HG03432 (cell line): ENCODE measurements around the gene PFDN4.

Experiments
- ATAC-seq: cut with Tn5 transposase; IDR thresholded peaks from one replicate; pipeline ENCODE4 v1.9.1; 2021; ENCODE audit warnings: mild to moderate bottlenecking, moderate library complexity; ENCODE audit not compliant: unreplicated experiment

The PFDN4 gene

DNA sequence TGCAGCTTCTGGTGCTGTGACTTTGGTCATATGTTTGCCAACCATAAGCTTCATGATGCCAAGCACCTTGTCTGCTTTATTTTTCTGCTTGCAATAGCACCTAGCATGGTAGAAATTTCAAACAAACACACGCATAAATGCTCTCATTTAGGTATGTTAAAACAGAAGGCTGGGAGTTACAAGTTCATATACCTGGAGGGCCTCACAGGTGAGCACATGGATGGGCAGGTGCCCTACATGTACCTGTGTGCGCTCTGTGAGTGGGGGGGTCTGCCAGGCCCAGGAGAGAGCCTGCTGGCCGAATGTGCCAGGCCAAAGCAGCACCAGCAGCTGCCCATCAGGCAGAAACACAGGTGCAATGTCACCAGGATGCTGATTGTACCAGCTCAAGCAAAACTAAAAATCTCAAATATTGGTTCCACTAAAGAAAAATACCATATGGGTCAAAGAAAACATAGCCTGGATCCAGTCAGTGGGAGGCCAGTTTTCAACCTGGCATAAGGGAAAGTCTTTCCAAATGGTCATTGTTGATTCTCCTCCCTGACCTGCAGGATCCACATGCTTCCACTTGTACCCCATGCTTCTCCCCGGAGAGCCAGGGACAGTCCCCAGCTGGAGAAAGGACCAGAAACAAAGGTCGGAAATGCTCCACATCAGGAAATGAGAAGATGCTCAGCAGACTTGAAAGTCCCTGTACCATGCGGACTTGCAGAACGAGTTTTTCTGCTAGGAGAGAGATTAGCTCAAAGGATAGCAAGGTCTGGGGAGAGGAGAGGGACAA, 7.2 kb upstream of the PFDN4 start:
- ATAC-seq: no peak

DNA sequence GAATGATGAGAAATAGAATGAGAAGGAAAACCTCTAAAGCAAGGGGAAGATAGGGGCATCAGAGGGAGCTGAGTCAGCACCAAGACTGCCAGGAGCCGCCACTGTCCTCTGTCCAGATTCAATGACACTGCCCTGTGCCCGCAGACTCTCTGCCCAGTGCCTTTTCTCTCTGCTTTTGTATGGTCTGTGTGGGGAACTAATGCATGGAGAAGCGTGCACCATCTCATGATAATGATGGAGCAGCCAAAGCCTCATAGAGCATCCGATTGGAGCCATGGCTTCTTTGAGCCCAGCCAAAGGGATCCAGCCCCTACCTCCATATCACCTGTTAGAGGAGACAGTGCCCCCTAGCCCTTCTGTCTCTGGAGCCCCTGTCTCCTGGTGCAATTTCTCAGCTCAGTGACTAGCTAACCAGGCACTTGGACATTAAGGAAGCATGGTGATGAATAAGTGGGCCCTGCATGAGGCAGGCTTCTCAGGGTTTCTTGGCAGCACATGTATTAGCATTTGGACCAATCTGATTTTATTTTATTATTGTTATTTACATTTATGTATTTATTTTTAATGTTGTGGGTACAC, 6.5 kb upstream of the PFDN4 start:
- ATAC-seq: no peak

DNA sequence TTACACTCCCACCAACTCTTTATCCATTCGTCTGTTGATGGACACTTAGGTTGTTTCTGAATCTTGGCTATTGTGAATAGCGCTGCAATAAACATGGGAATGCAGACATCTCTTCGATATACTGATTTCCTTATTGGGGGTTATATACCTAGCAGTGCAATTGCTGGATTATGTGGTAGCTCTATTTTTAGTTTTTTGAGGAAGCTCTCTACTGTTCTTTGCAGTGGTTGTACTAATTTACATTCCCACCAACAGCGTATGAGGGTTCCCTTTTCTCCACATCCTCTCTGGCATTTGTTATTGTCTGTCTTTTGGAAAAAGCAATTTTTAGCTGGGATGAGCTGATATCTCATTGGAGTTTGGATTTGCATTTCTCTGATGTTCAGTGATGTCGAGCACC, 4.6 kb upstream of the PFDN4 start:
- no peak for ATAC-seq

DNA sequence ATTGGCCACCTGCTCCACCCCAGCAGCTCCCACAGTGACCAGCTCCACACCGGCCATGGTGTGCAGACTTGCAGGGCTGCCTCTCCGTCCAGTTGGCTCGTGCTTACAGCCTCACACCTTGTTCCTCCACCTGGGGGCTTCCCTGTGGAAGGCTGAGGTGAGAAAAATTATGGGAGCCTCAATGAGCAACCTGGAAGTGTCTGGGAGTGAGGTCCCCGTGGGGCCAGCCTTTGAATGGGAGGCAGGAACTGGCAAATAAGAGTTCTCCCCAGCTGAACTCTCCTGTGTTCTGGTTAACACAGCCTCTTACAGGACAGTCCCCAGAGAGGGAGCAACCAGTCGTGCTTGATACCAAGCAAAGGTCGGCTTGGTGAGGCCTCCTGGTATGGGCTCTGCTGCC, 3.8 kb upstream of the PFDN4 start:
- ATAC-seq: no peak

DNA sequence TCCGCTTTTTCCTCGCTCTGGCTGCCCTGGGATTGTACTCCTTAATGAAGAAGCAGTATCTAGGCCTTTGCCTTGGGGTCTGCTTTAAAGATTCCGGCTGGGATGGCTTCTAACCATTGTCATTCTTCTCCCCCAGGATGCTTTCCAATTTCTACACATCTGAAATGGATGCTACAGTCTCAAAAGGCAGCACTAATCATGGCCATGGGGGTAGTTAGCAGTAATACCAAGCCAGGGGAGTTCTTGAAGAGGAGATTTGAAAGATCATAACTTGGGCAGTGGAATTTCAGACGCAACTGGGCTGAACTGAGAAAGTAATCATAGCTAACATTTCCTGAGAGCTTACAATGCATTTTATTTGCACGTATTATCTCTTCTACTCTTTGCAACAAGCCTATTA, 3.4 kb upstream of the PFDN4 start:
- no peak for ATAC-seq

DNA sequence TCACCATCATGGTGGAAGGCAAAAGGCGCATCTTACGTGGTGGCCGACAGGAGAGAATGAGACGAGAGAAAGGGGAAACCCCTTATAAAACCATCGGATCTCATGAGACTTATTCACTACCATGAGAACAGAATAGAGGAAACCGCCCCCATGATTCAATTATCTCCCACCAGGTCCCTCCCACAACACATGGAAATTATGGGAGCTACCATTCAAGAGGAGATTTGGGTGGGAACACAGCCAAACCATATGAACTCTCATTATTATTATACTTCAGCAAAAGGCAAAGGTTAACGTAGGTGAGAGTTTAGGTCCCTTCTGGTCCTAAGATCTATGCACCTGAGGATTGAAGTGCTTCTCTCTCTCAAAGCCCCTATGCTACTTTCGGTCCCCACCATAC, 2.4 kb upstream of the PFDN4 start:
- ATAC-seq: no peak

DNA sequence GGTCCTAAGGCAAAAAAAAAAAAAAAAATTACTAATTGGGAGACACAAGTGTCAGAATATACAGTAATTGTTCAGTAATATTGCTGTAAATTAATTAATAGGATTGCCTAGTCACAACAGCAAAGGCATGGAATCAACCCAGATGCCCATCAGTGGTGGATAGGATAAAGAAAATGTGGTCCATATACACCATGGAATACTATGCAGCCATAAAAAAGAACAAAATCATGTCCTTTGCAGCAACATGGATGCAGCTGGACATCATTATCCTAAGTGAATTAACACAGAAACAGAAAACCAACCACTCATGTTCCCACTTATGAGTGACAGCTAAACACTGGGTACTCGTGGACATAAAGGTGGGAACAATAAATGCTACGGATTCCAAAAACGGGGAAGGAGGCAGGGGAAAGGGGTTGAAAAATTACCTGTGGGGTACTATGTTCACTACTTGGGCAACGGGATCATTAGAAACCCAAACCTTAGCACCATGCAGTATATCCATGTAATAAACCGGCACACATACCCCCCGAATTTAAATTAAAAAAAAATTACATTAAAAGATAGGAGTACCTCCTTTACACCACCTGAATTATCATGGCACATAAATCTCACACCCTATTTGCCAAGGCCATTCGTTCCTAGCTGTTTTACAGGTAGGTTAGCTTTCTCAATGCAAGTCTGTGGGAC, 689 bp upstream of the PFDN4 start:
- ATAC-seq: no peak

DNA sequence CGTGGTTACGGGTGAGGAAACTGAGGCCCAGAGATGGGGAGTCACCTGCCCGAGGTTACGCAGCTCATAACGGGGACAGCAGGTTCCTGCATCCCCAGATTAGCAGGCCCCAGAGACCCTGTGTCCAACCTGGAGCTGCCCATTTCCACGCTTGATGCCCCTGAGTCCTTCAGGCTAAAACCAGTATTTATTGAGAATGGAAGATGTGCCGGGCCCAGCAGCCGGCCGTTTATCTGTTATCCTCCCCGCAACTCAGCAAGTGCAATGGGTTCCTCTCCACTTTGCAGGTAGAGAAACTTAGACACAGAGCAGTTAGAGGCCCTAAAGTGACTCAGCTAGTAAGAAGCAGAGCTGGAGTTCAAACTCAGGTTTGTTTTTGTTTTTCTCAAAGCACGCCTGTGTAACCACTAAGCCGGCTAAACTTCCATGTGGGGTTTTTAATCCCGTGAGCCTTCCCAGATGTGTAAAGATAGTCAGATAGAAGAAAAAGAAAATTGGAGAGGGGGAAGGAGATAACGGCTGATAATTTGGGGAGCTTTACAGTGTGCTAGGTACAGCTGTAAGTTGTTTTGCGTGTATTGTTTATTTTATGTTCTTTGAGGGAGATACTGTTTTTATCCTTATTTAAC, 775 bp downstream of the PFDN4 start:
- peak; percentile 7 for ATAC-seq

DNA sequence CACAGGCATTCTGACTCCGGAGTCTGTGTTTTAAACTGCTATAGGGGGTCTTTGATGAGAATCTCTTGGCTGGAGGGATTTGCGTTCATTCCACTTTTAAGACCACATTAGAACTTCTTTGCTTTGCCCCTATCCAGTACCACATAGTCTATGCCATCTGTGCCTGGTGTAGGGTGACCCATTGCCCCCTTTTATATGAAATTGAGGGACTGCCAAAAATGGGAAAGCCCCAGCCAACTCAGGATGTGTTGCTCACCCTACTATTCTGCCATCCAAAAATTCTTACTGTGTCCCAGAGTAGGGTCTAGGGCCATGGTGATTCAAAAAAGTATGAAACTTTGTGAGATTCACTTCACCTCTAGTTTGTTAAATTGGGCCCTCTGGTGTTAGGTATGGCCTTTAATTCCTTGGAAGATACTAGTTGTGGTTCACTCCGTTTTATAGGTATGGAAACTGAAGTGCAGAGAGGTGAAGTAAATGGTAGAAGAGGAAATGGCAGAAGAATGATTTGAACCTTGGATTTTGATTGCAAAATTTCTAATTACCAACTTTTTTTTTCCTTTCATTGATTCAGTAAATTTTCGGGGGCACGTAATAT, 1.4 kb downstream of the PFDN4 start:
- no peak for ATAC-seq

DNA sequence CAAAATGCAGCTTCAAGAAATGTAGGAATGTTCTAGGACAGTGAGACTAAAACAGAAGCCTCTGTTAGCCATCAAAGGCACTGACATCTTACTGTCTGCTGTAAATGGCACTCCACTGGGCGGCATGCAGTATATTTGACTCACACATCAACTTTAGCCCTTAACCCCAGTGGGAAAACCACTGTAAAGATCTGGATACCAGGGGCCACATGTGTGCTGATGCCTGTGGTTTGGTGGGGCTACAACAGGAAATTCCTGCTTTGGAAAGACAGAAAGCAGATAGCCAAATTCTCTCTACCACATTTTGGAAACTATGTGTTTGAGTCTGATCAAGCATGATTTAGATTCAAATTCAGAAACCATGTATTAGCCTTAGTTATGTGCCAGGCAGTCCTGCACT, 4.3 kb downstream of the PFDN4 start:
- ATAC-seq: no peak

DNA sequence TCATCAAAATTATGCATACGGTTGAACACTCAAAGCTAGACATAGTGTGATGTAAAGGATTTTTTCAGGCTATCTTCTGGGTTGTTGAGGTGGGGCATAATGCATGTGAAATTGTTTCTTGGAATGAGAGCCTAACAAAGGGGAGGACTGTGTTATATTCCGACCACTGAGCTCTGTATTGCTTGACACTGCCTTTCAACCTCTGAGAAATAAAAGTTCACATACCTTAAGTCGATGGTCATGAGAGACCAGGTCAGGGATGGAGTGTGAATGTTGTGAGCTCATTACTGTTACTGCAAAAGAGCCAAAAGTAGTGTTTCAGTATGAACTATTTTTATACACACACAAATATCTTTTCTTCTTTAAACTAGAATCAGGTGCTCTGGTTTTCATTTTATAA, 5.0 kb downstream of the PFDN4 start:
- no peak for ATAC-seq

DNA sequence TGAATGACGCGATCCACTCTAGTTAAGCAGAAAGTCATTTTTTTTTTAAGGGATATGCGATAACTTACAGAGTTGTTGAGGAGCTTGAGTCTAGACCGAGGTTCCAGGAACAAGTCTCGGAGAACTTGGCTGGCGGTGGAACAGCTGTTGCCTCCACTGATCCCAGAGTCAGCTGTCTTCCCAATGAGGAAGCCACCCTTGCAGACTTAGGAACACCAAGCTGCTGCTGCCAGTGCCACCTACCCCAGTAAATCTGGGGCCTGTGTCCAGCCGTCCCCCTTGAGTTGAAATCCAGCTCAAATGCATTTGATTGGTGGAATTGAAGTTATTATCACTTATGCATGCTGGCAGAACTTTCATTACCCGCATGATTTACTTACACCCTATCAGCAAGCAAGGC, 6.7 kb downstream of the PFDN4 start:
- ATAC-seq: no peak

DNA sequence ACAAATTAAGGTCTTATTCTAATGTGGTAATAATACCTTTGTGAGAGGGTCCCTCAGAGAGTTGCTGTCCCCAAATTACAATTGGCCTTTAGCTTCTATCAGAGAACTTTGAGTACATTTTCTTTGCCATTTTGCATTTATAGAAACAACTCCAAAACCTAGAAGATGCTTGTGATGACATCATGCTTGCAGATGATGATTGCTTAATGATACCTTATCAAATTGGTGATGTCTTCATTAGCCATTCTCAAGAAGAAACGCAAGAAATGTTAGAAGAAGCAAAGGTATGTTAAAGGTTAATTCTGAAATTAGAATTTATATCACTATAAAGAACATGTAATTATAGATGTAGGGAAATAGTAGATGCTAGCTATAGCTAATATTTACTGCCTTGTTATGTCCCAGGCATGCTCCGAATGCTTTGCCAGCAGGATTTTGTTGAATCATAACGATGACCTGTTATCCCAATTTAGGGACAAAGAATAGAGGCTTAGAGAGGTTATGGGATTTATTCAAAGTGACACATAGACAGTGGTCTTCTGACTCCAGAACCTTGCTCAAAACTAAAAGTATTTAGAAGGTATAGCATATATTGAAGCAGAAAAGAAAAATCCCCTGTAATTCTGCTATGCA, 7.4 kb downstream of the PFDN4 start:
- ATAC-seq: no peak

DNA sequence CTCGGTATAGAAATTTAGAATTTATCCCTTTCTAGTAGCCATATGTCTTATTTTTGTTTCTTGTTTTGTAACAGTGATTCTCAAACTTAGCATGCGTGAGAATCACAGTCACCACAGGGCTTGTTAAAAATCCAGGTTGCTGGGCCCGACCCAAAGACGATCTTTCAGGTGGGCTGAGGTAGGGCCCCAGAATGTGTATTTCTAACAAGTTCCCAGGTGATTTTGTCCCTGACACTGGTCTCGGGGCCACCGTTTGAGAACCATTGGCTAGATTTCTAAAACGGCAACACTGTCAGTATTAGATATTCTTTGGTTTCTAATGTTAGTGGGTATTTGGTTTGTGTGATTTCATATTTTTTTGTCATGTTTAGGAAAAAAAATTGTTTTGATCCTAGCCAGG, 9.9 kb downstream of the PFDN4 start:
- no peak for ATAC-seq

DNA sequence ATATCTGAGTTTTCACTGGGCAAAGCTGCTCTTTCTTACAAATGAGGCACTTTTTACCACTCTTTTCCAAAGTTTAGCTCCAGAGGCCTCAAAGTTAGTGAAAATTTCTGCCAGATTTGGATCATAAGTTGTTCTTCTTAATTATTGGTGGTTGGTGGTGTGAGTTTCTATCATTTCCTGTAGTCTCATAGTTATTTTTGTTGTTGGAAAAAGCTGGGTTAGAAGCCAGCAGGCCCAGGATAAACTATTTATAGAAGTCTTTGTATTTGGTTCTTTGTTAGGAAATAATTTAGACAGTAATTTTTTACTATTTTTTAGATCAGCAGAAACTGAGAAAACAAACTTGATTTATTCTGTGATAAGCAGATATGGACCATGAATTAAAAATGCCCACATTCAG, 10.6 kb downstream of the PFDN4 start:
- ATAC-seq: no peak

DNA sequence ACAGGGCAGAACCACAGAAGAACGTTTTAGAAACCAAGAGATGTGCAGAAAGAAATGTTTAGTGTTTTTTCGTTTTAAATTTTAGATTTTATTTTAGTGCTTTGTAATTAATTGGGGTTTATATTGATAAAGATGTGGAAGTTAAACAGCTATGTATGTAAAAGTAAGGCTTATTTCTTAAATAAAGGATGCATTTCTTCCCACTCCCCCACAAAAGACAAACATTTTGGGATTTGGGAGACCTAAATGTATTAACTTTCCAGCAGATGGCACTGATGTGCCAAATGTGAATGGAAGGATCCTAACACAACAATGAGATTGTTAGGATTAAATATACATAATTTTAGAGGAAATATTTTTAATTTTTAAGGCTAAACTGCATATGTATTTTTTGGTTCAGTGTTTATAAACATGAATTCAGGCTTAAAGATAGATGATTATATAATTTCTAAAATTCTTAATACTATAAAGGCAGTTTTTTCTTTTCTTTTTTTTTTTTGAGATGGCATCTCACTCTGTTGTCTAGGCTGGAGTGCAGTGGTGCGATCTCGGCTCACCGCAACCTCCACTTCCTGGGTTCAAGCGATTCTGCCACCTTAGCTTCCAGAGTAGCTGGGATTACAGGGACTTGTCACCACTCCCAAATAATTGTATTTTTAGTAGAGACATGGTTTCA, 12.0 kb downstream of the PFDN4 start:
- ATAC-seq: no peak

DNA sequence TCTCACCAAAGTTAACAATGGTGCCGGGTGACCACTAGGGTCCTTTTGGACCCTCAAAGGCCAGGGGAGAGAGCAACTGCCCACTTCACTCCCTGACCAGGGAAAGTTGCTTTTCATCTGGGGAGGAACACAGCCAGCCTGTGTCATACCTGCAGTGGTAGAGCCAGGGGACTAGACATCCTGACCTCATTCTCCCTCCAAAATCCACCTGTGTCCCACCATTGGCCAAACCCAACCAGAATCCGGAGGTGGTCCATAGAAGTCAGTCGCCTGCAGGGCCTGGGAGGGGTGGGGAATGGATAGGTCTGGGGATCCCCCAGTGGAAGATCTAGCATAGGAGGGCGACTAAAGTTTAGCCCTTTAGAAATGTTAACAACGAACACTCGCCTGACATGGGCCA, 12.8 kb downstream of the PFDN4 start:
- ATAC-seq: no peak

DNA sequence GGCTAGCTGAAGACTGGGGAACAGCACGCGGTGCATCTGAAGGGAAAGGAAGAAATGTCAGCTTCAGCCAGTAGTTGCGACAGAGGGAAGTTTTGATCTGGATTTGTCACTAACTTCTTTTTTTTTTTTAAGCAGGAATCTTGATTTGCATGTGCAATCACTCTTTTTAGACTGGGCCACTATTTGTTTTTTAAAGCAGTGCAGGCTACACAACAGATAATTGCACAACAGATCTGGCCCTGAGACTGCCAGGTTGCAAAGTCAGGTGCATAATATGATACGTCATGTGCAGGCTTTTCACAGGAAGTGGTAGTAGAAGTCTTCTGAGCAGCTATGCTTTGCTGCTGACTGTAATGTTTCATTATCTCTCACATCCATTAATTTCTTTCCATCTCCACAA, 13.5 kb downstream of the PFDN4 start:
- peak; percentile 62 for ATAC-seq

DNA sequence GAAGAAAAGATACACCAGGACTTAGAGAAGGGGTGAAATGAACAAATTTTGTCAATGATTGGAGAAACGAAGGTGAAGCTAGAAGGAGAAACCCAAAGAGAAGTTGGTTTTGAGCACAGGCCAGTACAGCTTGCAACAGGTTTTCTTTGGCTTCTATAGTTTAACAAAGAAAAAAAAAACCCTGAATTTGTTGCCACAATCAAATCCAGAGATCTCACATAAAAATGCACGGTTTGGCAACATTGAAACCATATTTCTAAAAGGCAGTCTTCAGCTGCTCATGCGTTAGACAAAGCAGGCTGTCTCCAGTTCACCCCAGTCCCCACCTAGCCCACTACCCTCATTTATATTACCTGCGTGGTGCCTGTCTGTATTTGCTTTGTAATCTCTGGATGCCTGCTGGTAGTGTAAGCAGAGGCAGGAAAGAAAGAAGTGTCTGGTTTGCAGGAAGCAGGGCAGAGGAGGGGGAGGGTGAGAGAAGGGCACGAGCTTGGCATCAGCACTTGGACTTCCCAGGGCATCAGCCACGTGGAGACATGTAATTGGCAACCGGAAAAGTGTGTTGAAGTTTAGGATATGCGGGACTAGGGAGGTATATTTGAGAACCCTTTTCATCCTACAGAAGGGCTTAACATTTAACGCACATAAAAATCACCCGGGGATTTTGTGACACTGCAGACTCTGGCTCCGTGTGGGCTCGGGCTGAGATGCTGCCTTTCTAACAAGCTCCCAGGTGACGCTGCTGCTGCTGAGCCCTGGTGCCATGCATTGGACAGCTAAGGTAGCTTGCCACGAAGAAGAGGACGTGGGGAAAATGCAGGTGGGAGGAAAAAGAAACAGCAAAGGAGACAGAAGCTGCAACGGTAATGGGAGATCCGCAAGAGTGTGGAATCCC, 14.4 kb downstream of the PFDN4 start:
- ATAC-seq: no peak
